GM21723 (cell line): ENCODE results near the gene IFI6.

Source experiments
- ATAC-seq: cut with Tn5 transposase; IDR thresholded peaks from one replicate; pipeline ENCODE4 v1.9.1; 2021; ENCODE audit warnings: mild to moderate bottlenecking, moderate library complexity; ENCODE audit not compliant: unreplicated experiment

The IFI6 gene

GRCh38 chr1:27676410-27676809 lies 4.4 kb upstream of the IFI6 start:
- ATAC-seq, result no peak

GRCh38 chr1:27672750-27673112 lies 739 bp upstream of the IFI6 start:
- no peak for ATAC-seq

GRCh38 chr1:27669876-27670275 lies 2.1 kb downstream of the IFI6 start:
- ATAC-seq, result no peak

- ATAC-seq, result no peak
Observed at GRCh38 chr1:27668808-27669723, 2.9 kb downstream of the IFI6 start.

- ATAC-seq, result no peak
Observed at GRCh38 chr1:27668121-27668807, 3.7 kb downstream of the IFI6 start.

GRCh38 chr1:27666791-27667254 lies 5.2 kb downstream of the IFI6 start:
- ATAC-seq, result no peak

- ATAC-seq, result no peak
Observed at GRCh38 chr1:27666294-27666693, 5.7 kb downstream of the IFI6 start.

GRCh38 chr1:27665016-27665651 lies 6.9 kb downstream of the IFI6 start:
- no peak for ATAC-seq

GRCh38 chr1:27664291-27664690 lies 7.7 kb downstream of the IFI6 start:
- ATAC-seq, result no peak

- ATAC-seq, result peak; percentile 36
Observed at GRCh38 chr1:27662707-27663393, 9.1 kb downstream of the IFI6 start.

- no peak for ATAC-seq
Observed at GRCh38 chr1:27662261-27662660, 9.7 kb downstream of the IFI6 start.

- ATAC-seq, result no peak
Observed at GRCh38 chr1:27661412-27662075, 10.4 kb downstream of the IFI6 start.

GRCh38 chr1:27660300-27660835 lies 11.6 kb downstream of the IFI6 start:
- no peak for ATAC-seq

GRCh38 chr1:27659497-27660299 lies 12.3 kb downstream of the IFI6 start:
- peak; percentile 61 for ATAC-seq

GRCh38 chr1:27658951-27659496 lies 13.0 kb downstream of the IFI6 start:
- ATAC-seq, result peak; percentile 21

- no peak for ATAC-seq
Observed at GRCh38 chr1:27656157-27656893, 15.7 kb downstream of the IFI6 start.

GRCh38 chr1:27655151-27655937 lies 16.6 kb downstream of the IFI6 start:
- ATAC-seq, result no peak
